Pancreas (tissue), 10 donors: ENCODE measurements around the gene DSCAML1. TPM values are rescaled to one million over a fixed set of nuclear protein-coding genes. Genes with fewer than 3 reads are reported as not detected.
A peak's percentile ranks its signal among the peaks of the same experiment; 100 is the strongest.

Experiments used
- ATAC-seq, 4 donors: fragments of 200-7000 bp; cut with Tn5 transposase; one replicate each; pipeline versions ENCODE4 v1.8.0 to v1.9.1; 2020; ENCODE audit warnings: mild to moderate bottlenecking in 4 of 4, moderate library complexity in 4 of 4
- DNase-seq, 6 donors: peaks; one replicate each; pipeline ENCODE4 v3.0.0-alpha.2; 2020
- FAIRE-seq: peaks from 2 replicates; lab custom pipeline; 2012; peaks lifted over from hg19 to GRCh38; lab: Jason Lieb, UNC
- H3K27ac ChIP-seq, 4 donors: fragments of 200-600 bp; sonication (generic); 1 replicate in 3 of 4; 2 replicates in 1 of 4; pipeline versions ENCODE4 v1.5.0 to v1.8.0; 2020
- H3K27me3 ChIP-seq, 4 donors: fragments of 200-600 bp; one replicate each; pipeline ENCODE4 v1.8.0; 2021
- H3K36me3 ChIP-seq, 3 donors: fragments of 200-600 bp; sonication (generic) in 1 of 3; one replicate each; pipeline versions ENCODE4 v1.5.0 to v1.8.0; 2020 to 2021
- H3K4me1 ChIP-seq, 3 donors: fragments of 200-600 bp; one replicate each; pipeline ENCODE4 v1.8.0; 2021
- H3K4me3 ChIP-seq, 4 donors: fragments of 200-600 bp; sonication (generic) in 2 of 4; one replicate each; pipeline versions ENCODE4 v1.5.0 to v1.8.0; 2020 to 2021
- H3K9me3 ChIP-seq, 4 donors: fragments of 200-600 bp; one replicate each; pipeline ENCODE4 v1.8.0; 2021
- WGBS, 2 donors: extraction: QIAGEN DNeasy Blood & Tissue Kit; methylation state at CpG; one replicate each; pipeline ENCODE4 v1.1.7; 2013; 5-methylcytosine and 5-hydroxymethylcytosine counted together
- intact Hi-C, 3 donors: fragments of 100-400 bp; cut with DNase I; formaldehyde crosslinking; loops; one replicate each; pipeline versions ENCODE4 v1.11.1 to v1.14.2; 2022
- polyA plus RNA-seq, 2 donors: library from polyadenylated mRNA; stranded (reverse); fragments of 200-250 nt; gene quantifications; one replicate each; pipeline ENCODE4 v1.2.3, GENCODE V29; 2013
- total RNA-seq, 6 donors: library from RNA; stranded (reverse); fragmentation: NEBNext Ultra II Directional in 4 of 6; extraction: Animal tissue kit (Norgen Biotek cat#: 25700) in 4 of 6; gene quantifications; one replicate each; pipeline versions ENCODE4 v1.2.1 to v1.2.4, GENCODE V29; 2021 to 2023
- TF ChIP-seq, protein P1 (sequence below), 4 donors: fragments of 200-600 bp; sonication (generic) in 3 of 4; IDR thresholded peaks; one replicate each; pipeline versions ENCODE4 v1.5.0 to v1.8.0; 2021; ENCODE audit warnings: antibody characterized with exemption in 4 of 4
- donor health status: healthy with polysubstance abuse.
- donor health status: DM: no; HTN: no; CAD: no; lungs with moderate emphysema.
- donor health status: DM: no; HTN: no; CAD: no.
- donor health status: control.
- donor health status: control.
- donor health status: Bipolar disorder and iron deficiency.
- donor health status: DM: yes; HTN: yes; CAD: no.
- donor health status: DM: no; HTN: no; CAD: no.
- donor health status: DM: no; HTN: no; CAD: no.
- donor health status: DM: yes; HTN: yes; CAD: no.

Gene DSCAML1
- total and polyA plus RNA-seq, 8 donors = 0.69 to 2.7 (median 1.8) TPM

DNA sequence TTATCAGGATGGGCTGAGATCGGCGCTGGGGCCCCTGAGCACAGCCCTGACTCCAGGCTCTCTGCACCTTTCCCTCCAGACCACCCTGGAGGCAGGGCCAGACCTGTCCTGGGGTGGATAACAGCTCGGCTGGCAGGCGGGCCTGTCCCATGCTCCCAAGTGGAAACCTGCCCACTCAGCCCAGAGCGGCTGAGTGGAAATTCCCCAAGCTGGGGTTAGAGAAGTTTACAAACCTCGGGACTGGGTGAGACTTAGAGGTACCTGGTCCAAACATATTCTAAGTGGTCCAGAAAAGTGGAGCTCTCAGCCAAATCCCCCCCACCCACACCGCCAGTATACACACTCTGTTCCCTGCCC lies 32.3 kb upstream of the DSCAML1 start:
- Histone ChIP-seq H3K27me3 (no peaks in the 10 kb centered on the region), H3K4me3 (no peak overlapping the region), H3K27ac (peak overlapping the region; percentile 53 to 91 (median 72)), H3K9me3 (no peaks in the 10 kb centered on the region), H3K4me1 (peaks cover 12 to 23% (median 18%) of the 10 kb centered on the region in 3 donors), H3K36me3 (no peaks in the 10 kb centered on the region)
- intact Hi-C loops = no loop called here
- TF ChIP-seq, protein P1, sequence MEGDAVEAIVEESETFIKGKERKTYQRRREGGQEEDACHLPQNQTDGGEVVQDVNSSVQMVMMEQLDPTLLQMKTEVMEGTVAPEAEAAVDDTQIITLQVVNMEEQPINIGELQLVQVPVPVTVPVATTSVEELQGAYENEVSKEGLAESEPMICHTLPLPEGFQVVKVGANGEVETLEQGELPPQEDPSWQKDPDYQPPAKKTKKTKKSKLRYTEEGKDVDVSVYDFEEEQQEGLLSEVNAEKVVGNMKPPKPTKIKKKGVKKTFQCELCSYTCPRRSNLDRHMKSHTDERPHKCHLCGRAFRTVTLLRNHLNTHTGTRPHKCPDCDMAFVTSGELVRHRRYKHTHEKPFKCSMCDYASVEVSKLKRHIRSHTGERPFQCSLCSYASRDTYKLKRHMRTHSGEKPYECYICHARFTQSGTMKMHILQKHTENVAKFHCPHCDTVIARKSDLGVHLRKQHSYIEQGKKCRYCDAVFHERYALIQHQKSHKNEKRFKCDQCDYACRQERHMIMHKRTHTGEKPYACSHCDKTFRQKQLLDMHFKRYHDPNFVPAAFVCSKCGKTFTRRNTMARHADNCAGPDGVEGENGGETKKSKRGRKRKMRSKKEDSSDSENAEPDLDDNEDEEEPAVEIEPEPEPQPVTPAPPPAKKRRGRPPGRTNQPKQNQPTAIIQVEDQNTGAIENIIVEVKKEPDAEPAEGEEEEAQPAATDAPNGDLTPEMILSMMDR (IDR thresholded peaks at IDR 0.05) = no peak
- ATAC-seq (no peak), FAIRE-seq (no peak), DNase-seq (peak in 3 of 6 donors; percentile 18 to 71 (median 60))
- 48 to 61% methylated on average over 7 of the region's 7 CpGs for WGBS, 2 donors

DNA sequence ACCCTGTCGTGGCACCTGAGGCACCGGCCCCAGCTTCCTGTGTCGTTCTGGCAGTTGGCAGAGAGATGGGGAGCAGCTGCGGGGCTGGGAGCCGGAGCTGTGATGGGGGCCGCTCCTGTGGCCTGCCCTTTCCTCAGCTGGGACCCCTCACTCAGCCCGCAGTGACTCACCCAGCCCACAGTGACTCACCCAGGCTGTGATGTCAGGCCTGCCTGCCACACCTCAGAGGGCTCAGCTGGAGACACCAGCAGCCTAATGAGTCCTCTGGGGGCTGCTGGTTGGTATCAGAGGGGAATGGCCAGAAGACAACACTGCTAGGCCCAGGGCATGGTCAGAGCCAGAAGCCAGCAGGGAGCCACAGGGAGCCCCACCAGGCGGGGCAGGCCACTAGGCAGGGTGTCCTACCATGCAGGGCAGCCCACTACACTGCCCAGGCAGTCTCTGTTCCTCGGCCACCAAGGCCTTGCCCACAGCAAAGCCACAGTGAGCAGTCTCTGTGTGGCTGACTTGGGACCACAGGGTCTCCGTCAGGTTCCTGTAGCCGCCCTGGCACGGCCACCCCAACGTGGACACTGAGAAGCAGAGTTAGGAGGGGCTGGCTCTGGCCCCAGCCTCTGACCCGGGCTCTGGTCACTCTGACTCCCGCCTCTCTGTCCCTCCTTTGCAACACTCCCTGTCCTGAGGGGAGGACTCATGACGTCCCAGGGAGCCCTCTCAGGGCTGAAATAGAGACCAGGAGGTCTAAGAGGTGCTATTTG lies 31.8 kb upstream of the DSCAML1 start:
- ATAC-seq = peak in 2 of 4 donors; percentile 18 to 56
- Histone ChIP-seq H3K36me3 (no peaks in the 10 kb centered on the region), H3K27ac (peak overlapping the region; percentile 53 to 91 (median 72)), H3K4me1 (peaks cover 9 to 20% (median 12%) of the 10 kb centered on the region in 3 donors), H3K9me3 (no peaks in the 10 kb centered on the region), H3K27me3 (no peaks in the 10 kb centered on the region), H3K4me3 (no peak overlapping the region)
- WGBS, 2 donors = 60 to 70% methylated on average over 15 to 16 of the region's 16 CpGs
- FAIRE-seq = no peak
- TF ChIP-seq, protein P1 (IDR thresholded peaks at IDR 0.05) = no peak
- DNase-seq = peak in 3 of 6 donors; percentile 51 to 71 (median 60)
- intact Hi-C loops = no loop called here

- Histone ChIP-seq H3K4me3 (peak overlapping the region in 1 of 4 donors; percentile 6), H3K27ac (peak overlapping the region; percentile 53 to 91 (median 72)), H3K36me3 (no peaks in the 10 kb centered on the region), H3K27me3 (no peaks in the 10 kb centered on the region), H3K4me1 (peaks cover 6 to 15% (median 12%) of the 10 kb centered on the region in 3 donors), H3K9me3 (no peaks in the 10 kb centered on the region)
- DNase-seq (peak in 3 of 6 donors; percentile 21 to 70 (median 61)), FAIRE-seq (no peak), ATAC-seq (peak; percentile 7 to 26 (median 21))
- intact Hi-C loops = no loop called here
- TF ChIP-seq, protein P1 (IDR thresholded peaks at IDR 0.05) = no peak
- WGBS, 2 donors = 62 to 63% methylated on average over 14 to 15 of the region's 15 CpGs
These were observed 30.8 kb upstream of the DSCAML1 start for GRCh38 chr11:117827521-117828511.

- intact Hi-C loops = no loop called here
- Histone ChIP-seq H3K4me3 (peak overlapping the region in 1 of 4 donors; percentile 6), H3K27me3 (no peaks in the 10 kb centered on the region), H3K27ac (peak overlapping the region in 2 of 4 donors; percentile 89 to 91), H3K36me3 (no peaks in the 10 kb centered on the region), H3K4me1 (peaks cover 0 to 12% (median 7%) of the 10 kb centered on the region in 3 donors), H3K9me3 (no peaks in the 10 kb centered on the region)
- ATAC-seq (peak in 2 of 4 donors; percentile 15 to 24), DNase-seq (peak in 3 of 6 donors; percentile 19 to 39 (median 20)), FAIRE-seq (no peak)
- 25 to 26% methylated on average over 3 of the region's 3 CpGs for WGBS, 2 donors
- TF ChIP-seq, protein P1 (IDR thresholded peaks at IDR 0.05) = no peak
These were observed 29.8 kb upstream of the DSCAML1 start for GRCh38 chr11:117826832-117827231.
